Effector CD8-positive, alpha-beta T cell (primary cell): Measurements from ENCODE around the gene TCOF1.

ENCODE experiments used
- DNase-seq: peaks from one replicate; lab custom pipeline; 2025; lab: John Stamatoyannopoulos, UW

Gene TCOF1

GRCh38 chr5:150389531-150390266 lies 32.2 kb downstream of the TCOF1 start:
- DNase-seq, result no peak

- no peak for DNase-seq
Observed at GRCh38 chr5:150391064-150391834, 33.8 kb downstream of the TCOF1 start.

- DNase-seq, result no peak
Observed at GRCh38 chr5:150391986-150392385, 34.5 kb downstream of the TCOF1 start.

GRCh38 chr5:150392680-150393079 lies 35.2 kb downstream of the TCOF1 start:
- DNase-seq, result no peak

GRCh38 chr5:150393096-150393645 lies 35.7 kb downstream of the TCOF1 start:
- no peak for DNase-seq

- no peak for DNase-seq
Observed at GRCh38 chr5:150394131-150394530, 36.6 kb downstream of the TCOF1 start.

GRCh38 chr5:150394912-150395687 lies 37.6 kb downstream of the TCOF1 start:
- no peak for DNase-seq

GRCh38 chr5:150395688-150395975 lies 38.1 kb downstream of the TCOF1 start:
- no peak for DNase-seq

GRCh38 chr5:150396267-150396666 lies 38.8 kb downstream of the TCOF1 start:
- no peak for DNase-seq

GRCh38 chr5:150397146-150397781 lies 39.8 kb downstream of the TCOF1 start:
- no peak for DNase-seq

- DNase-seq, result no peak
Observed at GRCh38 chr5:150397782-150398721, 40.6 kb downstream of the TCOF1 start.

- no peak for DNase-seq
Observed at GRCh38 chr5:150398722-150399523, 41.4 kb downstream of the TCOF1 start.

GRCh38 chr5:150399524-150400211 lies 42.2 kb downstream of the TCOF1 start:
- DNase-seq, result no peak

- DNase-seq, result no peak
Observed at GRCh38 chr5:150400316-150401075, 43.0 kb downstream of the TCOF1 start.

GRCh38 chr5:150401076-150401375 lies 43.5 kb downstream of the TCOF1 start:
- no peak for DNase-seq

- DNase-seq, result no peak
Observed at GRCh38 chr5:150401376-150402228, 44.1 kb downstream of the TCOF1 start.

GRCh38 chr5:150402229-150402773 lies 44.8 kb downstream of the TCOF1 start:
- DNase-seq, result no peak
